WTC11 (cell line): ENCODE measurements around the gene METTL1. TPM values are rescaled to one million over a fixed set of nuclear protein-coding genes. Genes with fewer than 3 reads are reported as not detected.

ENCODE experiments used
- ATAC-seq: fragments of 200-7000 bp; cut with Tn5 transposase; 2 replicates; pipeline ENCODE4 v1.10.0; 2021; ENCODE audit warnings: mild to moderate bottlenecking, moderate library complexity
- CTCF ChIA-PET: fragments of 300-600 bp; sonication (Branson Sonifier 250); formaldehyde crosslinking; loops from one replicate; lab custom pipeline; 2021; ENCODE audit warnings: antibody characterized with exemption; lab: Charles Lee
- POLR2A ChIA-PET: fragments of 350-600 bp; sonication (Branson Sonifier 250); formaldehyde crosslinking; loops from one replicate; lab custom pipeline; 2021; ENCODE audit warnings: antibody characterized with exemption; lab: Charles Lee
- DNase-seq: peaks from one replicate; pipeline ENCODE4 v3.0.0; 2021; ENCODE audit warnings: low spot score
- H3K27ac Mint-ChIP-seq: 2 replicates; pipeline ENCODE4 v1.8.0; 2021; ENCODE audit warnings: mixed read lengths
- H3K27me3 Mint-ChIP-seq: 2 replicates; pipeline ENCODE4 v1.8.0; 2021; ENCODE audit warnings: low read depth, mild to moderate bottlenecking, moderate library complexity, mixed read lengths
- H3K36me3 Mint-ChIP-seq: 2 replicates; pipeline ENCODE4 v1.8.0; 2021; ENCODE audit warnings: mixed read lengths
- H3K4me1 Mint-ChIP-seq: 2 replicates; pipeline ENCODE4 v1.8.0; 2022; ENCODE audit warnings: mixed read lengths
- H3K4me3 Mint-ChIP-seq: 2 replicates; pipeline ENCODE4 v1.8.0; 2021; ENCODE audit warnings: mild to moderate bottlenecking, moderate library complexity, mixed read lengths
- H3K9me3 Mint-ChIP-seq: 2 replicates; pipeline ENCODE4 v1.8.0; 2021; ENCODE audit warnings: mixed read lengths
- AFF4 ChIP-seq: sonication (generic); formaldehyde crosslinking; IDR thresholded peaks from 2 replicates; pipeline ENCODE4 v1.8.1; 2023; ENCODE audit warnings: mild to moderate bottlenecking, missing genetic modification reagents, borderline replicate concordance
- ATF1 ChIP-seq: sonication (generic); formaldehyde crosslinking; IDR thresholded peaks from 2 replicates; pipeline ENCODE4 v1.8.1; 2023; ENCODE audit warnings: mild to moderate bottlenecking, moderate library complexity, missing genetic modification reagents
- CREB1 ChIP-seq: sonication (generic); formaldehyde crosslinking; IDR thresholded peaks from 2 replicates; pipeline ENCODE4 v1.8.0; 2023; ENCODE audit warnings: mild to moderate bottlenecking, missing genetic modification reagents
- E2F5 ChIP-seq: sonication (generic); formaldehyde crosslinking; IDR thresholded peaks from 2 replicates; pipeline ENCODE4 v1.8.1; 2022; ENCODE audit warnings: mild to moderate bottlenecking, moderate library complexity, missing genetic modification reagents
- ETV6 ChIP-seq: sonication (generic); formaldehyde crosslinking; IDR thresholded peaks from 2 replicates; pipeline ENCODE4 v1.8.1; 2022; ENCODE audit warnings: mild to moderate bottlenecking, missing genetic modification reagents
- FOXJ3 ChIP-seq: sonication (generic); formaldehyde crosslinking; IDR thresholded peaks from 2 replicates; pipeline ENCODE4 v1.9.0; 2021; ENCODE audit warnings: missing genetic modification reagents, mild to moderate bottlenecking, borderline replicate concordance
- HMGXB4 ChIP-seq: sonication (generic); formaldehyde crosslinking; IDR thresholded peaks from 2 replicates; pipeline ENCODE4 v1.8.1; 2023; ENCODE audit warnings: mild to moderate bottlenecking, moderate library complexity, missing genetic modification reagents
- KAT7 ChIP-seq: sonication (generic); formaldehyde crosslinking; IDR thresholded peaks from 2 replicates; pipeline ENCODE4 v1.8.1; 2023; ENCODE audit warnings: missing genetic modification reagents, mild to moderate bottlenecking, borderline replicate concordance
- NFATC4 ChIP-seq: fragments of 250-450 bp; sonication (Bioruptor Pico); IDR thresholded peaks from 2 replicates; pipeline ENCODE4 v1.9.0; 2021; ENCODE audit warnings: mild to moderate bottlenecking
- NFE2L1 ChIP-seq: sonication (generic); formaldehyde crosslinking; IDR thresholded peaks from 2 replicates; pipeline ENCODE4 v1.8.1; 2023; ENCODE audit warnings: missing genetic modification reagents
- PRRX2 ChIP-seq: fragments of 250-450 bp; sonication (Bioruptor Pico); IDR thresholded peaks from 2 replicates; pipeline ENCODE4 v1.8.0; 2021; ENCODE audit warnings: mild to moderate bottlenecking
- SMAD3 ChIP-seq: sonication (generic); formaldehyde crosslinking; IDR thresholded peaks from 2 replicates; pipeline ENCODE4 v1.8.0; 2022; ENCODE audit warnings: missing genetic modification reagents, mild to moderate bottlenecking, borderline replicate concordance
- SOX15 ChIP-seq: fragments of 250-450 bp; sonication (Bioruptor Pico); IDR thresholded peaks from 2 replicates; pipeline ENCODE4 v1.9.0; 2021; ENCODE audit warnings: mild to moderate bottlenecking
- ZNF423 ChIP-seq: fragments of 250-450 bp; sonication (Bioruptor Pico); IDR thresholded peaks from 2 replicates; pipeline ENCODE4 v2.1.2; 2022; ENCODE audit warnings: mild to moderate bottlenecking, moderate library complexity
- ZNF671 ChIP-seq: fragments of 250-450 bp; sonication (Bioruptor Pico); IDR thresholded peaks from 2 replicates; pipeline ENCODE4 v1.8.0; 2021; ENCODE audit warnings: mild to moderate bottlenecking
- total RNA-seq: library from RNA; stranded (reverse); gene quantifications from 3 replicates; pipeline ENCODE4 v1.2.3, GENCODE V29; 2021
- TF ChIP-seq, protein P1 (sequence below): fragments of 250-450 bp; sonication (Bioruptor Pico); conservative IDR thresholded peaks from 2 replicates; pipeline ENCODE4 v1.9.0; 2021; ENCODE audit warnings: mild to moderate bottlenecking
- TF ChIP-seq, protein P2 (sequence below): sonication (generic); formaldehyde crosslinking; IDR thresholded peaks from 2 replicates; pipeline ENCODE4 v1.8.0; 2022; ENCODE audit warnings: mild to moderate bottlenecking, missing genetic modification reagents
- TF ChIP-seq, protein P3 (sequence below): sonication (generic); formaldehyde crosslinking; IDR thresholded peaks from 2 replicates; pipeline ENCODE4 v1.8.0; 2022; ENCODE audit warnings: mild to moderate bottlenecking, missing genetic modification reagents

The METTL1 gene
- total RNA-seq, 1 experiment from 2014 or later: 25.5 TPM

- no peak for TF ChIP-seq ATF1 (CRISPR knock-in tag)
- no peak for TF ChIP-seq CREB1 (CRISPR knock-in tag)
- TF ChIP-seq FOXJ3: no peak
- no peak for TF ChIP-seq NFE2L1
- TF ChIP-seq KAT7 (CRISPR knock-in tag): no peak
- TF ChIP-seq SOX15 (CRISPR knock-in tag): no peak
- TF ChIP-seq, protein P1, sequence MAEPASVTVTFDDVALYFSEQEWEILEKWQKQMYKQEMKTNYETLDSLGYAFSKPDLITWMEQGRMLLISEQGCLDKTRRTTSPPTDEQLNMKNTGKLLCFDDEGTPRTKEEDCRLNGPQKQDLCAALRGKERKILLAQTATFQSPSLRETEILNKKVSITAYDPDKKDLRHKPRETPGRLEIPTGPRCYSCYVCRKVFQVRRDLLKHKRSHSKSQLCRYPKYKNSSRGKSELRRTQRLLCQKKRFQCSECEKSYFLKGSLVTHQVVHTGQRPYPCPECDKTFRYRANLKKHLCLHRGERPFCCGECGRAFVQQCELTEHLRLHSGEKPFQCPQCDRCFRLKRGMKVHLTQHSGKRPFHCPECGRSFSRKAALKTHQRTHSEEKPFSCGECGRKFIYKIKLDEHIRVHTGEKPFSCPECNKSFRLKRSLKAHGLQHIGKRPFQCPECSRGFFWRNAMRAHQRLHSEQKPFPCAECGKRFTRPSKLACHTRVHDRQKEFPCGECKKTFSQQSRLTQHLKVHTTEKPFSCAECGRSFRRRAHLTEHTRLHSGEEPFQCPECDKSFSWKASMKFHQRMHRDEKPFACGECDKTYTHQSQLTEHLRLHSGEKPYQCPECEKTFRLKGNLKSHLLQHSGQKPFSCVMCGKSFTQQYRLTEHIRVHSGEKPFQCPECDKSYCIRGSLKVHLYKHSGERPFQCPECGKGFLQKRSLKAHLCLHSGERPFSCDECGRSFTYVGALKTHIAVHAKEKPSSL (CRISPR knock-in tag): no peak
- TF ChIP-seq NFATC4 (CRISPR knock-in tag): no peak
These were observed 31.1 kb downstream of the METTL1 start (continued) for GRCh38 chr12:57740656-57741412.

DNA sequence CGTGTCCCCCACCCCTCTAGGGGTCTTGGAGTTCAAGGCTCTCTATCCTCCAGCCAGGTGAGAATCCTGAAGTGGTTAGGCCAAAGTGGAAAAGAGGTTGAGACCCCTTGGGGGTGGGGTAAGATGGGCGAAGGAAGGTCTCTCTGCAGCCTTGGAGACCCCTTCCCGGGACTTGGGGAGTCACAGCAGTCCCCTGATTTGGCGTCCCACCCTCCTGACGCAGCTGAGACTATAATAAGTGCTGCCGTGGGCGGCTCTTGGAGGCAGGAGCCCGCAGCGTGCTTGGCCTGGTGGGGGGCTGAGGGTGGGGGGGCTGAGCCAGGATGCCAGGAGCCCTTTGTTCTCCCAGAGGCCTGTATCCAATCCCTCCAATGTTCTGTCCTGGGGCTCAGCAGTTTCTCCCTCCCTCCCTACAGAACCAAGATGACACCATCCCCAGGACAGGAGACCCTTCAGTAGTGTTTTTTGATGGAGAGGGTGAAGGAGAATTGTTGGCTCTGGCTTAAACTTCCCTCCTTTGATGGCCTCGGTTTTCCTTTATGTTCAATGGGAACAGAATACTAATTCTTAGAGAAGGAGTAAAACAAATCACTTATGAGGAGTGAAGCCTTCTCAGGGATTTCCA is 31.9 kb downstream of the METTL1 start:
- no peak for ATAC-seq
- TF ChIP-seq ZNF671 (no peak), E2F5 (CRISPR knock-in tag) (no peak), ATF1 (CRISPR knock-in tag) (no peak), NFE2L1 (no peak), ETV6 (CRISPR knock-in tag) (no peak), FOXJ3 (no peak), AFF4 (CRISPR knock-in tag) (no peak), ZNF423 (no peak), HMGXB4 (CRISPR knock-in tag) (no peak), PRRX2 (CRISPR knock-in tag) (no peak), SMAD3 (CRISPR knock-in tag) (no peak)
- TF ChIP-seq, protein P2, sequence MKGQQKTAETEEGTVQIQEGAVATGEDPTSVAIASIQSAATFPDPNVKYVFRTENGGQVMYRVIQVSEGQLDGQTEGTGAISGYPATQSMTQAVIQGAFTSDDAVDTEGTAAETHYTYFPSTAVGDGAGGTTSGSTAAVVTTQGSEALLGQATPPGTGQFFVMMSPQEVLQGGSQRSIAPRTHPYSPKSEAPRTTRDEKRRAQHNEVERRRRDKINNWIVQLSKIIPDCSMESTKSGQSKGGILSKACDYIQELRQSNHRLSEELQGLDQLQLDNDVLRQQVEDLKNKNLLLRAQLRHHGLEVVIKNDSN (CRISPR knock-in tag): no peak
- TF ChIP-seq, protein P3, sequence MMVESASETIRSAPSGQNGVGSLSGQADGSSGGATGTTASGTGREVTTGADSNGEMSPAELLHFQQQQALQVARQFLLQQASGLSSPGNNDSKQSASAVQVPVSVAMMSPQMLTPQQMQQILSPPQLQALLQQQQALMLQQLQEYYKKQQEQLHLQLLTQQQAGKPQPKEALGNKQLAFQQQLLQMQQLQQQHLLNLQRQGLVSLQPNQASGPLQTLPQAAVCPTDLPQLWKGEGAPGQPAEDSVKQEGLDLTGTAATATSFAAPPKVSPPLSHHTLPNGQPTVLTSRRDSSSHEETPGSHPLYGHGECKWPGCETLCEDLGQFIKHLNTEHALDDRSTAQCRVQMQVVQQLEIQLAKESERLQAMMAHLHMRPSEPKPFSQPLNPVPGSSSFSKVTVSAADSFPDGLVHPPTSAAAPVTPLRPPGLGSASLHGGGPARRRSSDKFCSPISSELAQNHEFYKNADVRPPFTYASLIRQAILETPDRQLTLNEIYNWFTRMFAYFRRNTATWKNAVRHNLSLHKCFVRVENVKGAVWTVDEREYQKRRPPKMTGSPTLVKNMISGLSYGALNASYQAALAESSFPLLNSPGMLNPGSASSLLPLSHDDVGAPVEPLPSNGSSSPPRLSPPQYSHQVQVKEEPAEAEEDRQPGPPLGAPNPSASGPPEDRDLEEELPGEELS (CRISPR knock-in tag): no peak
- no peak for DNase-seq
- no peaks in the 10 kb centered on the region for H3K36me3 Mint-ChIP-seq
- peaks cover 90% of the 10 kb centered on the region for H3K27me3 Mint-ChIP-seq
- no peak overlapping the region for H3K27ac Mint-ChIP-seq
- ChIA-PET CTCF (interaction anchor here (0.6 to 0.7 kb wide), 2 partner anchors 281 to 1543 kb away, joined by 3 to 4 read pairs; partner anchors contain the start of gene GLI1), POLR2A (no interaction called here)
- peaks cover 28% of the 10 kb centered on the region for H3K4me1 Mint-ChIP-seq
- no peak overlapping the region; the same call in 1 of the 2 replicates for H3K4me3 Mint-ChIP-seq
- H3K9me3 Mint-ChIP-seq: no peaks in the 10 kb centered on the region; the same call in 1 of the 2 replicates
